Measurements from ENCODE around the gene SLC6A7.

- TF ChIP-seq CTCF (IDR thresholded peaks at IDR 0.05 in 4 of 5, conservative IDR thresholded peaks at IDR 0.05 in 1 of 5) (no peak), POLR2A (IDR thresholded peaks at IDR 0.05) (no peak)
These were observed 33.6 kb downstream of the SLC6A7 start for GRCh38 chr5:150223474-150223873.

Data from gastrocnemius medialis (tissue), 4 donors.